HepG2 (cell line): Measurements from ENCODE around the gene FNDC3B.

ENCODE experiments used
- CBX5 ChIP-seq: sonication (generic); formaldehyde crosslinking; IDR thresholded peaks from 2 replicates; pipeline ENCODE4 v1.4.0; 2020; ENCODE audit warnings: missing genetic modification reagents, borderline replicate concordance
- CREB1 ChIP-seq, 2 experiments: fragments of 450-650 bp in 1 of 2; IDR thresholded peaks; 2 replicates each; pipeline ENCODE4 v1.6.1; 2016 to 2017; ENCODE audit warnings: control low read depth in 1 of 2, mild to moderate bottlenecking in 1 of 2, missing compliant biosample characterization in 1 of 2, missing genetic modification characterization in 1 of 2
- EZH2 ChIP-seq: conservative IDR thresholded peaks from 2 replicates; pipeline ENCODE4 v1.6.1; 2012; ENCODE audit warnings: mild to moderate bottlenecking, low read depth, low read length, moderate library complexity
- GTF2F1 ChIP-seq: fragments of 150-350 bp; IDR thresholded peaks from 2 replicates; pipeline ENCODE4 v1.6.1; 2014; ENCODE audit warnings: low read length
- MXI1 ChIP-seq: IDR thresholded peaks from 3 replicates; pipeline ENCODE4 v1.6.1; 2012; ENCODE audit warnings: low read depth, low read length, inconsistent platforms, borderline replicate concordance
- NRL ChIP-seq: sonication (generic); formaldehyde crosslinking; IDR thresholded peaks from 2 replicates; pipeline ENCODE4 v1.5.0; 2020; ENCODE audit warnings: missing genetic modification reagents, mild to moderate bottlenecking, moderate library complexity, borderline replicate concordance
- PREB ChIP-seq: sonication (generic); formaldehyde crosslinking; IDR thresholded peaks from 2 replicates; pipeline ENCODE4 v1.4.0; 2020; ENCODE audit warnings: missing genetic modification reagents
- RAD21 ChIP-seq: fragments of 450-650 bp; formaldehyde crosslinking; IDR thresholded peaks from 2 replicates; pipeline ENCODE4 v1.5.0; 2020; ENCODE audit warnings: mild to moderate bottlenecking
- SP2 ChIP-seq: sonication (generic); formaldehyde crosslinking; IDR thresholded peaks from 2 replicates; pipeline ENCODE4 v1.5.1; 2020; ENCODE audit warnings: mild to moderate bottlenecking, missing genetic modification reagents
- TBL1XR1 ChIP-seq: fragments of 150-350 bp; IDR thresholded peaks from 2 replicates; pipeline ENCODE4 v1.6.1; 2014; ENCODE audit warnings: borderline replicate concordance, low read length; ENCODE audit not compliant: partially characterized antibody
- TCF7L2 ChIP-seq: IDR thresholded peaks from 2 replicates; pipeline ENCODE4 v1.6.1; 2011; ENCODE audit warnings: mild to moderate bottlenecking, low read depth, low read length, moderate library complexity
- ZNF562 ChIP-seq: sonication (generic); formaldehyde crosslinking; IDR thresholded peaks from 2 replicates; pipeline ENCODE4 v1.8.0; 2022; ENCODE audit warnings: missing genetic modification reagents, borderline replicate concordance
- TF ChIP-seq, protein P1 (sequence below): sonication (generic); formaldehyde crosslinking; IDR thresholded peaks from 2 replicates; pipeline ENCODE4 v1.5.0; 2020; ENCODE audit warnings: mild to moderate bottlenecking, missing genetic modification reagents, moderate library complexity

GRCh38 chr3:172209333-172210321 lies 170.2 kb downstream of the FNDC3B start:
- TF ChIP-seq PREB (no peak), EZH2 (no peak), TBL1XR1 (no peak), TCF7L2 (no peak), MXI1 (no peak), CBX5 (no peak), CREB1 (IDR thresholded peaks at IDR 0.05) (no peak), CREB1 (CRISPR knock-in tag; IDR thresholded peaks at IDR 0.05) (no peak), NRL (CRISPR knock-in tag) (no peak), ZNF562 (CRISPR knock-in tag) (no peak), RAD21 (CRISPR knock-in tag) (no peak), GTF2F1 (no peak), SP2 (CRISPR knock-in tag) (no peak)
- TF ChIP-seq, protein P1, sequence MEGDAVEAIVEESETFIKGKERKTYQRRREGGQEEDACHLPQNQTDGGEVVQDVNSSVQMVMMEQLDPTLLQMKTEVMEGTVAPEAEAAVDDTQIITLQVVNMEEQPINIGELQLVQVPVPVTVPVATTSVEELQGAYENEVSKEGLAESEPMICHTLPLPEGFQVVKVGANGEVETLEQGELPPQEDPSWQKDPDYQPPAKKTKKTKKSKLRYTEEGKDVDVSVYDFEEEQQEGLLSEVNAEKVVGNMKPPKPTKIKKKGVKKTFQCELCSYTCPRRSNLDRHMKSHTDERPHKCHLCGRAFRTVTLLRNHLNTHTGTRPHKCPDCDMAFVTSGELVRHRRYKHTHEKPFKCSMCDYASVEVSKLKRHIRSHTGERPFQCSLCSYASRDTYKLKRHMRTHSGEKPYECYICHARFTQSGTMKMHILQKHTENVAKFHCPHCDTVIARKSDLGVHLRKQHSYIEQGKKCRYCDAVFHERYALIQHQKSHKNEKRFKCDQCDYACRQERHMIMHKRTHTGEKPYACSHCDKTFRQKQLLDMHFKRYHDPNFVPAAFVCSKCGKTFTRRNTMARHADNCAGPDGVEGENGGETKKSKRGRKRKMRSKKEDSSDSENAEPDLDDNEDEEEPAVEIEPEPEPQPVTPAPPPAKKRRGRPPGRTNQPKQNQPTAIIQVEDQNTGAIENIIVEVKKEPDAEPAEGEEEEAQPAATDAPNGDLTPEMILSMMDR: no peak
